A673 (cell line): ENCODE measurements around the gene ZKSCAN4.

Source experiments
- EZH2 ChIP-seq: fragments of 200-600 bp; sonication (generic); IDR thresholded peaks from 2 replicates; pipeline ENCODE4 v1.6.1; 2017; ENCODE audit warnings: borderline replicate concordance, low read depth, mild to moderate bottlenecking, mixed read lengths, antibody characterized with exemption, low read length; ENCODE audit not compliant: poor library complexity, severe bottlenecking
- TF ChIP-seq, protein P1 (sequence below): fragments of 300-800, 200-600 bp; sonication (generic); conservative IDR thresholded peaks from 2 replicates; pipeline ENCODE4 v1.5.1; 2017; ENCODE audit warnings: low read depth, mild to moderate bottlenecking, antibody characterized with exemption, low read length, moderate library complexity, mixed read lengths

DNA sequence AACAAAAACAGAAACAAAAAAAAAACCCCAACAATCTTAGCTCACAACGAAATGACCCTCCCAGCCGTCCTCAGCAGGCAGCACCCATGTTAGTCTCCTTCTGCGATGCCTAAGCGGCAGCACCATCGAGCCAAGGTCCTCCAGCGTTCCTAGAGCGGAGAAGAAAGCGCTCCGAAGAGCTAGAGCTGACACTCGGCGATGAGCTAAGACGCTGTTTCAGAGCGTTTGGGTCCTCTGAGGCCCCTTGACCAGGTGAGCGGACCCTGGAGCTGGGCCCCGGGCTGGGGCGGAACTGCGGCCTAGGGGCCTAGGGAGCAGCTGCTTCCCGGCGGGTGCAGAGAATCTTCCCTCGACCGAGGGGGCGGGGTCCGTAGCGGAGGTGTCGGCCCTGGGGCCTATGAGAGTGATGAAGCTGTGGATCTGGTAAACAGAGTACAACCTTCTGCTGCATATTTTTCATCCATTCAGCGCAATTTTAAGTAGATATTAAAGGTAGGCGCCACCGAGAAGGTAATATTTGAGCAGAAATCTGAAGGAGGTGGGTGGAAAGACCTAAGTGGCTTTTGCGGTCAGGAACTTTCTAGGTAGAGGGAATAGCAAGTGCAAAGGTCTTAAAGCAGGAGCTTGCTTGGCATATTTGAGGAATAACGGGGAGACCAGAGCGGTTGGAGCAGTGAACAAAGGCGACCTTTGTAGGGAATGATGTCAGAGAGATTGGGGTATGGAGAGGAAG is 15.1 kb upstream of the ZKSCAN4 start, which contains the start of gene ZSCAN26:
- TF ChIP-seq, protein P1, sequence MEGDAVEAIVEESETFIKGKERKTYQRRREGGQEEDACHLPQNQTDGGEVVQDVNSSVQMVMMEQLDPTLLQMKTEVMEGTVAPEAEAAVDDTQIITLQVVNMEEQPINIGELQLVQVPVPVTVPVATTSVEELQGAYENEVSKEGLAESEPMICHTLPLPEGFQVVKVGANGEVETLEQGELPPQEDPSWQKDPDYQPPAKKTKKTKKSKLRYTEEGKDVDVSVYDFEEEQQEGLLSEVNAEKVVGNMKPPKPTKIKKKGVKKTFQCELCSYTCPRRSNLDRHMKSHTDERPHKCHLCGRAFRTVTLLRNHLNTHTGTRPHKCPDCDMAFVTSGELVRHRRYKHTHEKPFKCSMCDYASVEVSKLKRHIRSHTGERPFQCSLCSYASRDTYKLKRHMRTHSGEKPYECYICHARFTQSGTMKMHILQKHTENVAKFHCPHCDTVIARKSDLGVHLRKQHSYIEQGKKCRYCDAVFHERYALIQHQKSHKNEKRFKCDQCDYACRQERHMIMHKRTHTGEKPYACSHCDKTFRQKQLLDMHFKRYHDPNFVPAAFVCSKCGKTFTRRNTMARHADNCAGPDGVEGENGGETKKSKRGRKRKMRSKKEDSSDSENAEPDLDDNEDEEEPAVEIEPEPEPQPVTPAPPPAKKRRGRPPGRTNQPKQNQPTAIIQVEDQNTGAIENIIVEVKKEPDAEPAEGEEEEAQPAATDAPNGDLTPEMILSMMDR: no peak
- no peak for TF ChIP-seq EZH2
